ENCODE results near the gene SNX27.
"Not testable (repeated sequence)": the region's sequence is repeated elsewhere in the genome, so short reads cannot be mapped to it uniquely, and the experiment has no call there.

The SNX27 gene

DNA sequence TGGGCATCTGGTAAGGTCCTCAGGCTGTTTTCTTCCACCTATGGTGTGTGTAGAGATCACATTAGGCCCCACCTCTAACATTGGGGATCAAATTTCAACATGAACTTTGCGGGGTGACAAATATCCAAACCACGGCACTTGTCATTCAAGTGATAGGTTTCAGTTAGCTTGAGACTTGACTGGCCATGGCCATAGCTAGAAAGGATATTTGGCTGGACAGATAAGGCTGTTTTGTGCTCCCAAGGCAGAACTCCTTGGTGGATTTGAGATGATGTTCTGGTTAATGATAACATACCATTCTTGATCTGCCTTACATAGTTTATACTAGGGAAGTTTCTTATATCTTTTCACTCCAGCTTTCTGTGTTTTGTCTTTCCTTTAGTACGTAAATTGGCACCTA, 56.2 kb downstream of the SNX27 start:
- Histone ChIP-seq H3K9me3 (no peaks in the 10 kb centered on the region), H3K36me3 (peaks cover 35% of the 10 kb centered on the region), H3K27ac (peak overlapping the region; percentile 48), H3K4me1 (ENCODE audit: control insufficient read depth in 1 of 2, insufficient read depth in 1 of 2, low read depth in 1 of 2, low read length in 1 of 2) (peaks cover 21 to 36% of the 10 kb centered on the region in 2 experiments), H3K27me3 (no peaks in the 10 kb centered on the region), H3K4me3 (ENCODE audit: low read depth in 1 of 2, low read length in 1 of 2) (no peak overlapping the region)
- TF ChIP-seq CTCF (IDR thresholded peaks at IDR 0.05): no peak

DNA sequence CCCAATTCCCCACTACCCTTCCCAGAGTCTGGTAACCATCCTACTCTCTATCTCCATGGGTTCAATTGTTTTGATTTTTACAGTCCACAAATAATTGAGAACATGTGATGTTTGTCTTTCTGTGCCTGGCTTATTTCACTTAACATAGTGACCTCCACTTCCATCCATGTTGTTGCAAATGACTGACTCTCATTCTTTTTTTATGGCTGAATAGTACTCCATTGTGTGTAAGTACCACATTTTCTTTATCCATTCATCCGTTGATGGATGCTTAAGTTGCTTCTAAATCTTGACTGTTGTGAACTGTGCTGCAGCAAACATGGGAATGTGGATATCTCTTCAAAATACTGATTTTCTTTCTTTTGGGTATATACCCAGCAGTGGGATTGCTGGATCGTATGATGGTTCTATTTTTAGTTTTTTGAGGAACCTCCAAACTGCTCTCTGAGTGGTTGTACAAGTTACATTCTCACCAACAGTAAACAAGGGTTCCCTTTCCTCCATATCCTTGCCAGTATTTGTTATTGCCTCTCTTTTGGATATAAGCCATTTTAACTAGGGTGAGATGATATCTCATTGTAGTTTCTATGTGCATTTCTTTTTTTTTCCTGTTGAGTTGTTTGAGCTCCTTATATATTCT, 58.3 kb downstream of the SNX27 start:
- H3K9me3 ChIP-seq; H3K27me3 ChIP-seq; H3K4me3 ChIP-seq (ENCODE audit: low read depth in 1 of 2, low read length in 1 of 2): not testable (repeated sequence)
- peaks cover 35% of the 10 kb centered on the region for H3K36me3 ChIP-seq
- H3K4me1 ChIP-seq (ENCODE audit: control insufficient read depth in 1 of 2, insufficient read depth in 1 of 2, low read depth in 1 of 2, low read length in 1 of 2): peaks cover 13 to 20% of the 10 kb centered on the region in 2 experiments
- H3K27ac ChIP-seq: peak overlapping the region; percentile 58

- Histone ChIP-seq H3K9me3 (no peaks in the 10 kb centered on the region), H3K4me1 (ENCODE audit: control insufficient read depth in 1 of 2, insufficient read depth in 1 of 2, low read depth in 1 of 2, low read length in 1 of 2) (peaks cover 5 to 17% of the 10 kb centered on the region in 2 experiments), H3K27me3 (no peaks in the 10 kb centered on the region), H3K4me3 (ENCODE audit: low read depth in 1 of 2, low read length in 1 of 2) (no peak overlapping the region), H3K27ac (no peak overlapping the region), H3K36me3 (peaks cover 30% of the 10 kb centered on the region)
- no peak for TF ChIP-seq CTCF (IDR thresholded peaks at IDR 0.05)
These were observed 61.6 kb downstream of the SNX27 start for GRCh38 chr1:151673407-151673806.

GRCh38 chr1:151680391-151680790, 68.5 kb downstream of the SNX27 start:
- Histone ChIP-seq H3K27ac (peak overlapping the region; percentile 27), H3K4me3 (ENCODE audit: low read depth in 1 of 2, low read length in 1 of 2) (no peak overlapping the region), H3K9me3 (no peaks in the 10 kb centered on the region), H3K27me3 (no peaks in the 10 kb centered on the region), H3K36me3 (peaks cover 57% of the 10 kb centered on the region), H3K4me1 (ENCODE audit: control insufficient read depth in 1 of 2, insufficient read depth in 1 of 2, low read depth in 1 of 2, low read length in 1 of 2) (peaks cover 7 to 10% of the 10 kb centered on the region in 2 experiments)
- no peak for TF ChIP-seq CTCF (IDR thresholded peaks at IDR 0.05)

GRCh38 chr1:151680826-151681225, 69.0 kb downstream of the SNX27 start:
- Histone ChIP-seq H3K4me1 (ENCODE audit: control insufficient read depth in 1 of 2, insufficient read depth in 1 of 2, low read depth in 1 of 2, low read length in 1 of 2) (peaks cover 7 to 10% of the 10 kb centered on the region in 2 experiments), H3K36me3 (peaks cover 61% of the 10 kb centered on the region), H3K4me3 (ENCODE audit: low read depth in 1 of 2, low read length in 1 of 2) (no peak overlapping the region), H3K9me3 (no peaks in the 10 kb centered on the region), H3K27ac (peak overlapping the region; percentile 27), H3K27me3 (no peaks in the 10 kb centered on the region)
- TF ChIP-seq CTCF (IDR thresholded peaks at IDR 0.05): no peak

DNA sequence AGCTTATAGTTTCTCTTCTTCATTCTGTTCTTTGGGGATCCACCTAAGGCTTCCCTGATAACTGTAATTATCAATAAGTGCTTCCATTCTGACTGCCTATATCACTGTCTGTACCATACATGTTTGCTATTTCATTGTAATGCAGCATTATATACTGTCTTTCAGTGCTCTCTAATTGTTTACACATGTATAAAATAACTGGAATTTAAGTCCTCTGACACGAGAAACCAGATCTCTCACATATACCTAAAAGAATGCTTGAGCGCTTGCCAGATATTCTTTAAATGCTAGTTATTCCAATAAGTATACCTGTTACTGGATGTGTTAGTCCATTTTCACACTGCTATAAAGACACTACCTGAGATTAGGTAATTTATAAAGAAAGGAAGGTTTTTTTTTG, 70.1 kb downstream of the SNX27 start:
- no peaks in the 10 kb centered on the region for H3K27me3 ChIP-seq
- H3K36me3 ChIP-seq: peaks cover 72% of the 10 kb centered on the region
- no peak overlapping the region for H3K4me3 ChIP-seq (ENCODE audit: low read depth in 1 of 2, low read length in 1 of 2)
- H3K4me1 ChIP-seq (ENCODE audit: control insufficient read depth in 1 of 2, insufficient read depth in 1 of 2, low read depth in 1 of 2, low read length in 1 of 2): peaks cover 7 to 10% of the 10 kb centered on the region in 2 experiments
- no peaks in the 10 kb centered on the region for H3K9me3 ChIP-seq
- H3K27ac ChIP-seq: no peak overlapping the region
- TF ChIP-seq CTCF (IDR thresholded peaks at IDR 0.05): no peak

GRCh38 chr1:151682901-151683300, 71.1 kb downstream of the SNX27 start:
- peaks cover 77% of the 10 kb centered on the region for H3K36me3 ChIP-seq
- H3K27me3 ChIP-seq; H3K27ac ChIP-seq; H3K9me3 ChIP-seq; H3K4me1 ChIP-seq (ENCODE audit: control insufficient read depth in 1 of 2, insufficient read depth in 1 of 2, low read depth in 1 of 2, low read length in 1 of 2); H3K4me3 ChIP-seq (ENCODE audit: low read depth in 1 of 2, low read length in 1 of 2): not testable (repeated sequence)

All from neutrophil (primary cell).